NAMALWA (cell line): Measurements from ENCODE around the gene ITM2C.
A peak's percentile ranks its signal among the peaks of the same experiment; 100 is the strongest.

Experiments used
- DNase-seq: peaks from one replicate; pipeline ENCODE4 v3.0.0-alpha.2; 2015; ENCODE audit warnings: low spot score

ITM2C gene

GRCh38 chr2:230873661-230874401 is 9.1 kb downstream of the ITM2C start:
- DNase-seq: peak; percentile 73

GRCh38 chr2:230874456-230874855 is 9.7 kb downstream of the ITM2C start:
- DNase-seq: no peak

GRCh38 chr2:230874876-230875275 is 10.1 kb downstream of the ITM2C start:
- DNase-seq: no peak

- DNase-seq: no peak
Measured at GRCh38 chr2:230875347-230876315, 10.9 kb downstream of the ITM2C start.

- DNase-seq: no peak
Measured at GRCh38 chr2:230877116-230877758, 12.5 kb downstream of the ITM2C start.

- DNase-seq: peak; percentile 50
Measured at GRCh38 chr2:230877759-230878598, 13.2 kb downstream of the ITM2C start.

- DNase-seq: no peak
Measured at GRCh38 chr2:230878599-230879188, 14.0 kb downstream of the ITM2C start.

GRCh38 chr2:230879271-230879882 is 14.6 kb downstream of the ITM2C start:
- no peak for DNase-seq

- no peak for DNase-seq
Measured at GRCh38 chr2:230879891-230880290, 15.1 kb downstream of the ITM2C start.

- DNase-seq: no peak
Measured at GRCh38 chr2:230881840-230882239, 17.1 kb downstream of the ITM2C start.

GRCh38 chr2:230885463-230886130 is 20.9 kb downstream of the ITM2C start:
- DNase-seq: no peak

GRCh38 chr2:230886206-230886605 is 21.5 kb downstream of the ITM2C start:
- no peak for DNase-seq

- no peak for DNase-seq
Measured at GRCh38 chr2:230886671-230887071, 21.9 kb downstream of the ITM2C start.

- no peak for DNase-seq
Measured at GRCh38 chr2:230887342-230887741, 22.6 kb downstream of the ITM2C start.

GRCh38 chr2:230888824-230889400 is 24.2 kb downstream of the ITM2C start:
- DNase-seq: no peak

GRCh38 chr2:230889911-230890601 is 25.3 kb downstream of the ITM2C start:
- no peak for DNase-seq

- DNase-seq: no peak
Measured at GRCh38 chr2:230890646-230891045, 25.9 kb downstream of the ITM2C start.

- DNase-seq: no peak
Measured at GRCh38 chr2:230891064-230891463, 26.3 kb downstream of the ITM2C start.

GRCh38 chr2:230891509-230891908 is 26.8 kb downstream of the ITM2C start:
- DNase-seq: no peak
